GM19193 (cell line): ENCODE measurements around the gene FGD6.

Source experiments
- POLR2A ChIP-seq: IDR thresholded peaks from 4 replicates; pipeline ENCODE4 v1.6.1; 2011; ENCODE audit not compliant: insufficient read depth, insufficient read length; ENCODE audit errors: extremely low read depth

Gene FGD6

GRCh38 chr12:95217377-95218149 lies at the start of gene FGD6, which contains the start of gene VEZT:
TSS of gene FGD6 (minus strand) at chr12:95217467. CDS start at chr12:95217240, 227 bp downstream.
TSS of gene VEZT (plus strand) at chr12:95217807. CDS start at chr12:95217851, 44 bp downstream.
- peak; percentile 77 for TF ChIP-seq POLR2A

- TF ChIP-seq POLR2A: no peak
These were observed 49.0 kb upstream of the FGD6 start for GRCh38 chr12:95266254-95266653.

- TF ChIP-seq POLR2A: no peak
These were observed 48.5 kb upstream of the FGD6 start for GRCh38 chr12:95265765-95266164.

- no peak for TF ChIP-seq POLR2A
These were observed 45.5 kb upstream of the FGD6 start for GRCh38 chr12:95262808-95263207.

- TF ChIP-seq POLR2A: no peak
These were observed 43.8 kb upstream of the FGD6 start for GRCh38 chr12:95261109-95261508.

GRCh38 chr12:95259368-95259767 lies 42.1 kb upstream of the FGD6 start:
- no peak for TF ChIP-seq POLR2A

GRCh38 chr12:95258803-95259202 lies 41.5 kb upstream of the FGD6 start:
- TF ChIP-seq POLR2A: no peak

GRCh38 chr12:95258151-95258550 lies 40.9 kb upstream of the FGD6 start:
- TF ChIP-seq POLR2A: no peak

GRCh38 chr12:95257541-95257940 lies 40.3 kb upstream of the FGD6 start:
- no peak for TF ChIP-seq POLR2A

GRCh38 chr12:95253386-95253785 lies 36.1 kb upstream of the FGD6 start:
- no peak for TF ChIP-seq POLR2A

- no peak for TF ChIP-seq POLR2A
These were observed 31.5 kb upstream of the FGD6 start for GRCh38 chr12:95248604-95249360.

- no peak for TF ChIP-seq POLR2A
These were observed 30.8 kb upstream of the FGD6 start for GRCh38 chr12:95248095-95248494.

- no peak for TF ChIP-seq POLR2A
These were observed 27.1 kb upstream of the FGD6 start for GRCh38 chr12:95244350-95244749.

- no peak for TF ChIP-seq POLR2A
These were observed 26.4 kb upstream of the FGD6 start for GRCh38 chr12:95243497-95244183.

- TF ChIP-seq POLR2A: no peak
These were observed 24.7 kb upstream of the FGD6 start for GRCh38 chr12:95241761-95242506.
